ENCODE data around the gene TFAP2C.

DNA sequence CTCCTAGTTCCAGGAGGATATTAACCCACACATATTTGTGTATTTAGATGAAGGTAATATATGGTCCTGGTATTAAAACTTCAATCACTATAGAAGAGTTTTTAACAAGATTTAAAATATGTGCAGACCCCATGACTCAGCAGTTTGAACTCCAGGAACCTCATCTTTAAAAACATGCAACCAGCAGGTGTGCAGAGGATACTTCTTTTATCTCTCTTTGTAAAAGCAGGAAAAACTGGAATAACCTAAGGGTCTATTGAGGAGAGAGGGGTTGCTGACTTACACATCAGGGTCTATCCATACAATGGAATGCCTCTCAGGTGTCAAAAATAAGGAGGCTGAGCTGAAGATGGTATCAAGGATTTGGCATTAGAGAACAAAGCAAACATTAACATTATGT, 36.9 kb upstream of the TFAP2C start:
- TF ChIP-seq POLR2A (IDR thresholded peaks at IDR 0.05) (no peak), EP300 (IDR thresholded peaks at IDR 0.05) (no peak), POLR2AphosphoS5 (IDR thresholded peaks at IDR 0.05) (no peak)
- TF ChIP-seq, protein P1, sequence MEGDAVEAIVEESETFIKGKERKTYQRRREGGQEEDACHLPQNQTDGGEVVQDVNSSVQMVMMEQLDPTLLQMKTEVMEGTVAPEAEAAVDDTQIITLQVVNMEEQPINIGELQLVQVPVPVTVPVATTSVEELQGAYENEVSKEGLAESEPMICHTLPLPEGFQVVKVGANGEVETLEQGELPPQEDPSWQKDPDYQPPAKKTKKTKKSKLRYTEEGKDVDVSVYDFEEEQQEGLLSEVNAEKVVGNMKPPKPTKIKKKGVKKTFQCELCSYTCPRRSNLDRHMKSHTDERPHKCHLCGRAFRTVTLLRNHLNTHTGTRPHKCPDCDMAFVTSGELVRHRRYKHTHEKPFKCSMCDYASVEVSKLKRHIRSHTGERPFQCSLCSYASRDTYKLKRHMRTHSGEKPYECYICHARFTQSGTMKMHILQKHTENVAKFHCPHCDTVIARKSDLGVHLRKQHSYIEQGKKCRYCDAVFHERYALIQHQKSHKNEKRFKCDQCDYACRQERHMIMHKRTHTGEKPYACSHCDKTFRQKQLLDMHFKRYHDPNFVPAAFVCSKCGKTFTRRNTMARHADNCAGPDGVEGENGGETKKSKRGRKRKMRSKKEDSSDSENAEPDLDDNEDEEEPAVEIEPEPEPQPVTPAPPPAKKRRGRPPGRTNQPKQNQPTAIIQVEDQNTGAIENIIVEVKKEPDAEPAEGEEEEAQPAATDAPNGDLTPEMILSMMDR (IDR thresholded peaks at IDR 0.05): no peak
